Mesothelial cell of epicardium (in vitro differentiated cells): Measurements from ENCODE around the gene RXRA. TPM values are rescaled to one million over a fixed set of nuclear protein-coding genes. Genes with fewer than 3 reads are reported as not detected.

ENCODE experiments used
- DNase-seq, 2 experiments: peaks; one replicate each; pipeline ENCODE4 v3.0.0; 2021; ENCODE audit warnings: low spot score in 2 of 2; ENCODE audit not compliant: unreplicated experiment in 2 of 2
- H3K27ac Mint-ChIP-seq: 2 replicates; pipeline ENCODE4 v1.8.0; 2021; ENCODE audit warnings: mixed read lengths
- H3K27me3 Mint-ChIP-seq: 2 replicates; pipeline ENCODE4 v1.8.0; 2021; ENCODE audit warnings: low read depth, mixed read lengths
- H3K36me3 Mint-ChIP-seq: 2 replicates; pipeline ENCODE4 v1.8.0; 2021; ENCODE audit warnings: mixed read lengths
- H3K4me1 Mint-ChIP-seq: 2 replicates; pipeline ENCODE4 v1.8.0; 2021; ENCODE audit warnings: mixed read lengths
- H3K4me3 Mint-ChIP-seq: 2 replicates; pipeline ENCODE4 v1.8.0; 2021; ENCODE audit warnings: mild to moderate bottlenecking, moderate library complexity, mixed read lengths
- H3K9me3 Mint-ChIP-seq: 2 replicates; pipeline ENCODE4 v1.8.0; 2021; ENCODE audit warnings: mixed read lengths
- CTCF ChIP-seq: fragments of 200-600 bp; sonication (generic); IDR thresholded peaks from one replicate; pipeline ENCODE4 v1.5.0; 2021; ENCODE audit warnings: antibody characterized with exemption; ENCODE audit not compliant: unreplicated experiment
- total RNA-seq: library from RNA; stranded (reverse); gene quantifications from 3 replicates; pipeline ENCODE4 v1.2.1, GENCODE V29; 2021

Gene RXRA
- total RNA-seq, 1 donor from 2014 or later: 45.0 TPM

- no peak for DNase-seq
- H3K9me3 Mint-ChIP-seq: no peaks in the 10 kb centered on the region
- H3K4me1 Mint-ChIP-seq: peaks cover 10% of the 10 kb centered on the region
Measured at GRCh38 chr9:134423166-134423565, 96.9 kb downstream of the RXRA start.

GRCh38 chr9:134423749-134424148 lies 97.5 kb downstream of the RXRA start:
- Mint-ChIP-seq H3K9me3 (no peaks in the 10 kb centered on the region), H3K36me3 (peaks cover 5% of the 10 kb centered on the region), H3K27me3 (no peaks in the 10 kb centered on the region), H3K4me1 (peaks cover 10% of the 10 kb centered on the region), H3K27ac (no peak overlapping the region), H3K4me3 (no peak overlapping the region)
- no peak for TF ChIP-seq CTCF
- no peak for DNase-seq

More at GRCh38 chr9:134423166-134423565, 96.9 kb downstream of the RXRA start:
- no peak overlapping the region for H3K4me3 Mint-ChIP-seq
- peaks cover 5% of the 10 kb centered on the region for H3K36me3 Mint-ChIP-seq
- TF ChIP-seq CTCF: no peak
- no peaks in the 10 kb centered on the region for H3K27me3 Mint-ChIP-seq
- H3K27ac Mint-ChIP-seq: no peak overlapping the region

GRCh38 chr9:134424818-134425217 lies 98.6 kb downstream of the RXRA start:
- peaks cover 6% of the 10 kb centered on the region for H3K4me1 Mint-ChIP-seq
- no peak for TF ChIP-seq CTCF

GRCh38 chr9:134425401-134425800 lies 99.1 kb downstream of the RXRA start:
- Mint-ChIP-seq H3K27me3 (no peaks in the 10 kb centered on the region), H3K4me1 (peaks cover 6% of the 10 kb centered on the region), H3K4me3 (no peak overlapping the region), H3K27ac (no peak overlapping the region), H3K9me3 (no peaks in the 10 kb centered on the region), H3K36me3 (peaks cover 8% of the 10 kb centered on the region)
- DNase-seq: no peak
- no peak for TF ChIP-seq CTCF

More at GRCh38 chr9:134424818-134425217, 98.6 kb downstream of the RXRA start:
- peaks cover 8% of the 10 kb centered on the region for H3K36me3 Mint-ChIP-seq
- H3K9me3 Mint-ChIP-seq: no peaks in the 10 kb centered on the region
- DNase-seq: no peak
- no peak overlapping the region for H3K4me3 Mint-ChIP-seq
- no peaks in the 10 kb centered on the region for H3K27me3 Mint-ChIP-seq
- H3K27ac Mint-ChIP-seq: no peak overlapping the region

- Mint-ChIP-seq H3K27me3 (no peaks in the 10 kb centered on the region), H3K9me3 (no peaks in the 10 kb centered on the region), H3K27ac (no peak overlapping the region), H3K4me1 (peaks cover 6% of the 10 kb centered on the region), H3K36me3 (peaks cover 8% of the 10 kb centered on the region), H3K4me3 (no peak overlapping the region)
- DNase-seq: no peak
- TF ChIP-seq CTCF: no peak
Measured at GRCh38 chr9:134425812-134426211, 99.6 kb downstream of the RXRA start.

GRCh38 chr9:134426436-134426835 lies 100.2 kb downstream of the RXRA start:
- Mint-ChIP-seq H3K4me3 (no peak overlapping the region), H3K27me3 (no peaks in the 10 kb centered on the region), H3K9me3 (no peaks in the 10 kb centered on the region), H3K36me3 (peaks cover 3% of the 10 kb centered on the region), H3K4me1 (peaks cover 11% of the 10 kb centered on the region), H3K27ac (no peak overlapping the region)
- no peak for DNase-seq
- no peak for TF ChIP-seq CTCF
